ENCODE measurements around the gene NT5DC3. TPM values are rescaled to one million over a fixed set of nuclear protein-coding genes. Genes with fewer than 3 reads are reported as not detected.

Gene NT5DC3
- polyA plus RNA-seq, 3 donors = 0.27 to 4.8 (median 0.93) TPM

GRCh38 chr12:103785243-103786031 lies 55.6 kb downstream of the NT5DC3 start:
- no peak for TF ChIP-seq CTCF (IDR thresholded peaks at IDR 0.05)
- 100% methylated on average over 1 of the region's 4 CpGs for WGBS (ENCODE audit: insufficient coverage)
- no peak overlapping the region for H3K4me3 Mint-ChIP-seq
- no peak overlapping the region for H3K9ac ChIP-seq (ENCODE audit: insufficient read depth, low read length, poor library complexity, severe bottlenecking)
- no peaks in the 10 kb centered on the region for H3K9me3 ChIP-seq (replicated peaks in 1 of 2; ENCODE audit: control insufficient read depth in 1 of 2, insufficient read depth in 1 of 2, low read length in 2 of 2)
- H3K36me3 ChIP-seq (replicated peaks in 1 of 2; ENCODE audit: control insufficient read depth in 1 of 2, insufficient read depth in 2 of 2, low read length in 2 of 2) = peaks cover 13 to 49% of the 10 kb centered on the region in 2 donors
- no peak for DNase-seq
- H3K27me3 ChIP-seq (ENCODE audit: control insufficient read depth in 2 of 2, insufficient read depth in 2 of 2, low read length in 2 of 2) = no peaks in the 10 kb centered on the region
- peaks cover 0 to 4% (median 0%) of the 10 kb centered on the region in 7 donors for H3K9me3 Mint-ChIP-seq
- peak overlapping the region in 1 of 2 donors; percentile 20 for H3K27ac ChIP-seq (ENCODE audit: low read depth in 1 of 2, low read length in 2 of 2)
- H2AFZ ChIP-seq (ENCODE audit: insufficient read depth, low read depth, low read length, poor library complexity, severe bottlenecking) = no peak overlapping the region
- peaks cover 27 to 55% of the 10 kb centered on the region in 2 donors for H3K36me3 Mint-ChIP-seq
- no peak overlapping the region for H3K4me3 ChIP-seq (replicated peaks in 1 of 3; ENCODE audit: low read depth in 2 of 3, low read length in 3 of 3)
- H3K27ac Mint-ChIP-seq = no peak overlapping the region
- intact Hi-C loops (cut with micrococcal nuclease) = no loop called here
- H3K4me2 ChIP-seq (replicated peaks; ENCODE audit: extremely low read depth, low read length, poor library complexity, severe bottlenecking) = no peak overlapping the region
- no peaks in the 10 kb centered on the region for H3K4me1 Mint-ChIP-seq
- no peaks in the 10 kb centered on the region for H4K20me1 ChIP-seq (ENCODE audit: insufficient read depth, low read length)
- H3K4me1 ChIP-seq (ENCODE audit: control insufficient read depth in 1 of 2, insufficient read depth in 2 of 2, low read length in 2 of 2) = no peaks in the 10 kb centered on the region
- no peaks in the 10 kb centered on the region for H3K79me2 ChIP-seq (ENCODE audit: insufficient read depth, low read length)
- H3K27me3 Mint-ChIP-seq (ENCODE audit: low read depth in 3 of 3) = peaks cover 0 to 1% (median 0%) of the 10 kb centered on the region in 3 donors

- peak overlapping the region in 1 of 2 donors; percentile 20 for H3K27ac ChIP-seq (ENCODE audit: low read depth in 1 of 2, low read length in 2 of 2)
- Mint-ChIP-seq H3K9me3 (peaks cover 0 to 4% (median 0%) of the 10 kb centered on the region in 7 donors), H3K36me3 (peaks cover 33 to 65% of the 10 kb centered on the region in 2 donors), H3K27ac (no peak overlapping the region), H3K4me3 (no peak overlapping the region), H3K27me3 (ENCODE audit: low read depth in 3 of 3) (peaks cover 0 to 1% (median 0%) of the 10 kb centered on the region in 3 donors), H3K4me1 (no peaks in the 10 kb centered on the region)
- H2AFZ ChIP-seq (ENCODE audit: insufficient read depth, low read depth, low read length, poor library complexity, severe bottlenecking) = no peak overlapping the region
- H3K9me3 ChIP-seq (replicated peaks in 1 of 2; ENCODE audit: control insufficient read depth in 1 of 2, insufficient read depth in 1 of 2, low read length in 2 of 2) = no peaks in the 10 kb centered on the region
- TF ChIP-seq CTCF (IDR thresholded peaks at IDR 0.05) = no peak
- H3K4me3 ChIP-seq (replicated peaks in 1 of 3; ENCODE audit: low read depth in 2 of 3, low read length in 3 of 3) = no peak overlapping the region
- no peak for DNase-seq
- no peaks in the 10 kb centered on the region for H3K27me3 ChIP-seq (ENCODE audit: control insufficient read depth in 2 of 2, insufficient read depth in 2 of 2, low read length in 2 of 2)
- intact Hi-C loops (cut with micrococcal nuclease) = no loop called here
- H3K4me1 ChIP-seq (ENCODE audit: control insufficient read depth in 1 of 2, insufficient read depth in 2 of 2, low read length in 2 of 2) = no peaks in the 10 kb centered on the region
- no peak overlapping the region for H3K4me2 ChIP-seq (replicated peaks; ENCODE audit: extremely low read depth, low read length, poor library complexity, severe bottlenecking)
- no peaks in the 10 kb centered on the region for H3K79me2 ChIP-seq (ENCODE audit: insufficient read depth, low read length)
- H3K9ac ChIP-seq (ENCODE audit: insufficient read depth, low read length, poor library complexity, severe bottlenecking) = no peak overlapping the region
- 97% methylated on average over 5 of the region's 5 CpGs for WGBS (ENCODE audit: insufficient coverage)
- H4K20me1 ChIP-seq (ENCODE audit: insufficient read depth, low read length) = no peaks in the 10 kb centered on the region
- H3K36me3 ChIP-seq (replicated peaks in 1 of 2; ENCODE audit: control insufficient read depth in 1 of 2, insufficient read depth in 2 of 2, low read length in 2 of 2) = peaks cover 24 to 63% of the 10 kb centered on the region in 2 donors
Observed at GRCh38 chr12:103783744-103784664, 57.0 kb downstream of the NT5DC3 start.
